GM23248 (cell line): ENCODE results near the gene TRAF3IP3.

Source experiments
- EZH2 ChIP-seq: fragments of 200-600 bp; sonication (generic); IDR thresholded peaks from 2 replicates; pipeline ENCODE4 v1.6.1; 2018; ENCODE audit warnings: antibody characterized with exemption, mild to moderate bottlenecking; ENCODE audit not compliant: insufficient read depth, poor library complexity, severe bottlenecking
- EZH2phosphoT487 ChIP-seq: fragments of 200-600 bp; sonication (generic); IDR thresholded peaks from 2 replicates; pipeline ENCODE4 v1.6.1; 2018; ENCODE audit warnings: antibody characterized with exemption, moderate library complexity, mild to moderate bottlenecking, low read depth; ENCODE audit not compliant: insufficient read depth

DNA sequence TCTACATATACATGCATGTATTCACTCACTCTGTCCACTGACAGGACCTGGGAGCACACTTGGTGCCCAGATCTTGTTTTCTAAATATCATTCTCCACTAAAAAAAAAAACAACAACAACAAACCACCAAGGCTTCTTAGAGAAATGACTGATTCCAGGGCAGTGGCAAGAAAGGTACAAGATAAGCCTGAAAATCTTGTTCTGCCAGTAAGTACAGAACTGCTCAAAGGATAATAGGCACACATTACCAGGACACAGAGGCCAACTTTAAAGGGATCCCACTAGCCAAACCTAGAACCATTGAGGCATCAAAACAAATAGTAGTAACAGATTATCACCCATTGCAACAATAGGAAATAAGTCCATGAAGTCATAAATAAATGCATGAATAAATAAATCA is 40.5 kb upstream of the TRAF3IP3 start:
- TF ChIP-seq EZH2 = no peak
- no peak for TF ChIP-seq EZH2phosphoT487
